Measurements from ENCODE around the gene NLK. TPM values are rescaled to one million over a fixed set of nuclear protein-coding genes. Genes with fewer than 3 reads are reported as not detected.

The NLK gene
- polyA plus RNA-seq, 1 donor from 2014 or later: 81.7 TPM

GRCh38 chr17:28057731-28058246 lies 15.3 kb downstream of the NLK start:
- H3K4me3 ChIP-seq (ENCODE audit: low read length): no peak overlapping the region
- no peak overlapping the region for H3K27ac ChIP-seq (ENCODE audit: low read length)
- H4K20me1 ChIP-seq (ENCODE audit: insufficient read depth): no peaks in the 10 kb centered on the region
- H3K27me3 ChIP-seq (ENCODE audit: insufficient read depth, low read depth, low read length): no peaks in the 10 kb centered on the region
- H3K4me2 ChIP-seq (ENCODE audit: low read length): no peak overlapping the region
- H3K36me3 ChIP-seq (ENCODE audit: insufficient read depth, low read length): no peaks in the 10 kb centered on the region
- H3K79me2 ChIP-seq (replicated peaks; ENCODE audit: insufficient read depth, low read length): peaks cover 43% of the 10 kb centered on the region
- H2AFZ ChIP-seq (ENCODE audit: low read depth, low read length): no peak overlapping the region
- no peaks in the 10 kb centered on the region for H3F3A ChIP-seq (ENCODE audit: insufficient read depth, low read length, poor library complexity, severe bottlenecking)
- no peaks in the 10 kb centered on the region for H3K9me3 ChIP-seq (ENCODE audit: low read length)
- no peaks in the 10 kb centered on the region for H3K9me2 ChIP-seq (ENCODE audit: insufficient read depth, low read length)
- no peak for TF ChIP-seq EZH2 (IDR thresholded peaks at IDR 0.05; ENCODE audit: borderline replicate concordance, insufficient read depth, low read length, poor library complexity, severe bottlenecking)
- no peak for TF ChIP-seq EP300 (conservative IDR thresholded peaks at IDR 0.05; ENCODE audit: poor library complexity, severe bottlenecking)
- TF ChIP-seq POLR2AphosphoS5 (IDR thresholded peaks at IDR 0.05): no peak
- TF ChIP-seq MXI1 (conservative IDR thresholded peaks at IDR 0.05; ENCODE audit: poor library complexity, severe bottlenecking): no peak
- TF ChIP-seq, protein P1, sequence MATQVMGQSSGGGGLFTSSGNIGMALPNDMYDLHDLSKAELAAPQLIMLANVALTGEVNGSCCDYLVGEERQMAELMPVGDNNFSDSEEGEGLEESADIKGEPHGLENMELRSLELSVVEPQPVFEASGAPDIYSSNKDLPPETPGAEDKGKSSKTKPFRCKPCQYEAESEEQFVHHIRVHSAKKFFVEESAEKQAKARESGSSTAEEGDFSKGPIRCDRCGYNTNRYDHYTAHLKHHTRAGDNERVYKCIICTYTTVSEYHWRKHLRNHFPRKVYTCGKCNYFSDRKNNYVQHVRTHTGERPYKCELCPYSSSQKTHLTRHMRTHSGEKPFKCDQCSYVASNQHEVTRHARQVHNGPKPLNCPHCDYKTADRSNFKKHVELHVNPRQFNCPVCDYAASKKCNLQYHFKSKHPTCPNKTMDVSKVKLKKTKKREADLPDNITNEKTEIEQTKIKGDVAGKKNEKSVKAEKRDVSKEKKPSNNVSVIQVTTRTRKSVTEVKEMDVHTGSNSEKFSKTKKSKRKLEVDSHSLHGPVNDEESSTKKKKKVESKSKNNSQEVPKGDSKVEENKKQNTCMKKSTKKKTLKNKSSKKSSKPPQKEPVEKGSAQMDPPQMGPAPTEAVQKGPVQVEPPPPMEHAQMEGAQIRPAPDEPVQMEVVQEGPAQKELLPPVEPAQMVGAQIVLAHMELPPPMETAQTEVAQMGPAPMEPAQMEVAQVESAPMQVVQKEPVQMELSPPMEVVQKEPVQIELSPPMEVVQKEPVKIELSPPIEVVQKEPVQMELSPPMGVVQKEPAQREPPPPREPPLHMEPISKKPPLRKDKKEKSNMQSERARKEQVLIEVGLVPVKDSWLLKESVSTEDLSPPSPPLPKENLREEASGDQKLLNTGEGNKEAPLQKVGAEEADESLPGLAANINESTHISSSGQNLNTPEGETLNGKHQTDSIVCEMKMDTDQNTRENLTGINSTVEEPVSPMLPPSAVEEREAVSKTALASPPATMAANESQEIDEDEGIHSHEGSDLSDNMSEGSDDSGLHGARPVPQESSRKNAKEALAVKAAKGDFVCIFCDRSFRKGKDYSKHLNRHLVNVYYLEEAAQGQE (IDR thresholded peaks at IDR 0.05; ENCODE audit: borderline replicate concordance): no peak
- no peak for TF ChIP-seq CTCF (IDR thresholded peaks at IDR 0.05; ENCODE audit: poor library complexity, severe bottlenecking)
- no peak for TF ChIP-seq TAF1 (IDR thresholded peaks at IDR 0.05; ENCODE audit: low read depth)
- no peak overlapping the region for H3K9ac ChIP-seq (ENCODE audit: low read length)

DNA sequence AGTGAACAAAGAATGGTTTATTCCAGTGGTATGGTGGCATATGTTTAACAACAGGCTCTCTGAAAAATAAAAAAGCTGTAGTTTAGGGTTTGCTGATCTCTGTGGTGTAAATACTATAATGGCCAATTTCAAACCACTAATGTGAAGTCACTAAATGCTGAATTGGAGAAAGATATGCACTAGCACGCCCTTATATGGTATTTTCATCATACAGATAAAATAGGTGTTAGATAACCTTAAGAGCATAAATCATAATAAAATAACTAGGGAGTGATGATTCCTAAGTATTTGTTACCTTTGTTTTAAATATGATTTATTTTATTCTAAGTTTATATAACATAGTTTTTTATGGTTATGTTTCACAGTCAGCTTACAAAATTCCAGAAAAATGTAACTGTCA lies 17.2 kb downstream of the NLK start:
- Histone ChIP-seq H4K20me1 (ENCODE audit: insufficient read depth) (no peaks in the 10 kb centered on the region), H2AFZ (ENCODE audit: low read depth, low read length) (no peak overlapping the region), H3F3A (ENCODE audit: insufficient read depth, low read length, poor library complexity, severe bottlenecking) (no peaks in the 10 kb centered on the region), H3K27me3 (ENCODE audit: insufficient read depth, low read depth, low read length) (no peaks in the 10 kb centered on the region), H3K9me2 (ENCODE audit: insufficient read depth, low read length) (no peaks in the 10 kb centered on the region), H3K9me3 (ENCODE audit: low read length) (no peaks in the 10 kb centered on the region), H3K9ac (ENCODE audit: low read length) (no peak overlapping the region), H3K79me2 (replicated peaks; ENCODE audit: insufficient read depth, low read length) (peaks cover 40% of the 10 kb centered on the region), H3K27ac (ENCODE audit: low read length) (no peak overlapping the region), H3K4me3 (ENCODE audit: low read length) (no peak overlapping the region), H3K4me2 (ENCODE audit: low read length) (no peak overlapping the region), H3K36me3 (ENCODE audit: insufficient read depth, low read length) (no peaks in the 10 kb centered on the region)
- no peak for TF ChIP-seq SMC3 (conservative IDR thresholded peaks at IDR 0.05; ENCODE audit: poor library complexity)
- TF ChIP-seq EP300 (conservative IDR thresholded peaks at IDR 0.05; ENCODE audit: poor library complexity, severe bottlenecking): no peak
- no peak for TF ChIP-seq RAD21 (conservative IDR thresholded peaks at IDR 0.05)
- no peak for TF ChIP-seq POLR2AphosphoS5 (IDR thresholded peaks at IDR 0.05)
- TF ChIP-seq EZH2 (IDR thresholded peaks at IDR 0.05; ENCODE audit: borderline replicate concordance, insufficient read depth, low read length, poor library complexity, severe bottlenecking): no peak
- no peak for TF ChIP-seq TAF1 (IDR thresholded peaks at IDR 0.05; ENCODE audit: low read depth)
- no peak for TF ChIP-seq CTCF (IDR thresholded peaks at IDR 0.05; ENCODE audit: poor library complexity, severe bottlenecking)
- no peak for TF ChIP-seq MXI1 (conservative IDR thresholded peaks at IDR 0.05; ENCODE audit: poor library complexity, severe bottlenecking)

Measured in neural cell (in vitro differentiated cells).